Astrocyte (in vitro differentiated cells and primary cell): ENCODE data around the gene HSPA9.

Experiments used
- EZH2 ChIP-seq: IDR thresholded peaks from 2 replicates; pipeline ENCODE4 v1.6.1; 2012; ENCODE audit warnings: mild to moderate bottlenecking, low read length, inconsistent platforms; ENCODE audit not compliant: insufficient read depth
- TF ChIP-seq, protein P1 (sequence below): IDR thresholded peaks from 2 replicates; pipeline ENCODE4 v1.5.1; 2011; ENCODE audit warnings: low read depth, mild to moderate bottlenecking, inconsistent platforms, low read length, moderate library complexity; ENCODE audit not compliant: insufficient read depth

- TF ChIP-seq, protein P1, sequence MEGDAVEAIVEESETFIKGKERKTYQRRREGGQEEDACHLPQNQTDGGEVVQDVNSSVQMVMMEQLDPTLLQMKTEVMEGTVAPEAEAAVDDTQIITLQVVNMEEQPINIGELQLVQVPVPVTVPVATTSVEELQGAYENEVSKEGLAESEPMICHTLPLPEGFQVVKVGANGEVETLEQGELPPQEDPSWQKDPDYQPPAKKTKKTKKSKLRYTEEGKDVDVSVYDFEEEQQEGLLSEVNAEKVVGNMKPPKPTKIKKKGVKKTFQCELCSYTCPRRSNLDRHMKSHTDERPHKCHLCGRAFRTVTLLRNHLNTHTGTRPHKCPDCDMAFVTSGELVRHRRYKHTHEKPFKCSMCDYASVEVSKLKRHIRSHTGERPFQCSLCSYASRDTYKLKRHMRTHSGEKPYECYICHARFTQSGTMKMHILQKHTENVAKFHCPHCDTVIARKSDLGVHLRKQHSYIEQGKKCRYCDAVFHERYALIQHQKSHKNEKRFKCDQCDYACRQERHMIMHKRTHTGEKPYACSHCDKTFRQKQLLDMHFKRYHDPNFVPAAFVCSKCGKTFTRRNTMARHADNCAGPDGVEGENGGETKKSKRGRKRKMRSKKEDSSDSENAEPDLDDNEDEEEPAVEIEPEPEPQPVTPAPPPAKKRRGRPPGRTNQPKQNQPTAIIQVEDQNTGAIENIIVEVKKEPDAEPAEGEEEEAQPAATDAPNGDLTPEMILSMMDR: no peak
- TF ChIP-seq EZH2: no peak
Observed at GRCh38 chr5:138515556-138516245, 59.5 kb downstream of the HSPA9 start.
